Prostate gland (tissue), 2 donors: ENCODE measurements around the gene ARMC7.

Source experiments
- POLR2A ChIP-seq: fragments of 450-650 bp; IDR thresholded peaks from one replicate; pipeline ENCODE4 v1.6.1; 2016; ENCODE audit warnings: antibody characterized with exemption, mild to moderate bottlenecking
- POLR2AphosphoS5 ChIP-seq: sonication (generic); formaldehyde crosslinking; IDR thresholded peaks from one replicate; pipeline ENCODE4 v1.6.1; 2017; ENCODE audit warnings: antibody characterized with exemption
- TF ChIP-seq, protein P1 (sequence below), 4 experiments: fragments of 200-600 bp in 2 of 4; fragments of 450-650 bp in 2 of 4; sonication (generic) in 2 of 4; IDR thresholded peaks; 1 replicate in 3 of 4; 2 replicates in 1 of 4; pipeline ENCODE4 v1.5.1; 2016 to 2019; ENCODE audit warnings: antibody characterized with exemption in 4 of 4, mild to moderate bottlenecking in 2 of 4, moderate library complexity in 2 of 4

DNA sequence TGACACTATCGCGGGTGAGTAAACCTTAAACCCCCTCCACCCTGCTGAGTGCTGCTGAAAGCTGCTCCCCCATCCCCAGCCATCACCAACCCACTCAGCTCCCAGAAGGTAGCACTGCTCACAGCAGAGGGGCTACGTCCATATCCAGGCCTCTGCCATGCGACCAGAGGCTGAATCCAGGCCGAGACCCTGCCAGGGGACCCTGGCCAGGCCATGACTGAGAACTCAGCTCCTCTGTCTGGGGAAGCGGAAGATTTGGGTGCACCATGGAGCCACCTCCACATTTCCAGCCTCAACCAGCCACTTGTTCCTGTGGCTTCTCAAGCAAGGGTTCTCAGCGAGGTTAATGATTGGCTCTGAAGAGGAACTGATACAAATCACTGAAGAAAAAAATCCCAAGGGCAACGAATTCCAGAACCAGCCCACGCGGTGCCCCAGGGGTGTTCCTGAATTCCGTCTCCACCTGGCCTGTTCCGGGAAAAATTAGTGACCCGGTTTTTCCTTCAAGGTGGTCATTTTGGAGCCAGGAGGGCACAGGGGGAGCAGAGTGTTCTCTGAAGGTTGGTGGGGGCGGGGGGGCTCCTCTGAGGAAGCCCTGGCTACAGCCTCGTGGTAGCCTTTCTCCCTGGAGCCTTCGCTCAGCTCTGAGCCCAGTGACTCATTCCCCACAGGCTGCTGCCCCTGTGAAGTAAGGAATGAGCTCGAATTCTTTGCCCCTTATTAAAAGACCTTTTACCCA is 31.3 kb upstream of the ARMC7 start:
- TF ChIP-seq, protein P1, sequence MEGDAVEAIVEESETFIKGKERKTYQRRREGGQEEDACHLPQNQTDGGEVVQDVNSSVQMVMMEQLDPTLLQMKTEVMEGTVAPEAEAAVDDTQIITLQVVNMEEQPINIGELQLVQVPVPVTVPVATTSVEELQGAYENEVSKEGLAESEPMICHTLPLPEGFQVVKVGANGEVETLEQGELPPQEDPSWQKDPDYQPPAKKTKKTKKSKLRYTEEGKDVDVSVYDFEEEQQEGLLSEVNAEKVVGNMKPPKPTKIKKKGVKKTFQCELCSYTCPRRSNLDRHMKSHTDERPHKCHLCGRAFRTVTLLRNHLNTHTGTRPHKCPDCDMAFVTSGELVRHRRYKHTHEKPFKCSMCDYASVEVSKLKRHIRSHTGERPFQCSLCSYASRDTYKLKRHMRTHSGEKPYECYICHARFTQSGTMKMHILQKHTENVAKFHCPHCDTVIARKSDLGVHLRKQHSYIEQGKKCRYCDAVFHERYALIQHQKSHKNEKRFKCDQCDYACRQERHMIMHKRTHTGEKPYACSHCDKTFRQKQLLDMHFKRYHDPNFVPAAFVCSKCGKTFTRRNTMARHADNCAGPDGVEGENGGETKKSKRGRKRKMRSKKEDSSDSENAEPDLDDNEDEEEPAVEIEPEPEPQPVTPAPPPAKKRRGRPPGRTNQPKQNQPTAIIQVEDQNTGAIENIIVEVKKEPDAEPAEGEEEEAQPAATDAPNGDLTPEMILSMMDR (IDR thresholded peaks at IDR 0.05): no peak
- TF ChIP-seq POLR2A: no peak
- no peak for TF ChIP-seq POLR2AphosphoS5
